Measurements from ENCODE around the gene OR2T27. TPM values are rescaled to one million over a fixed set of nuclear protein-coding genes. Genes with fewer than 3 reads are reported as not detected.
"Not testable (repeated sequence)": the region's sequence is repeated elsewhere in the genome, so short reads cannot be mapped to it uniquely, and the experiment has no call there.

The OR2T27 gene
- total RNA-seq, 1 donor from 2014 or later, result not detected

GRCh38 chr1:248688527-248689298 is 33.4 kb upstream of the OR2T27 start:
- peaks cover 11% of the 10 kb centered on the region for H3K27me3 Mint-ChIP-seq (ENCODE audit: unreplicated experiment)
- H3K27ac Mint-ChIP-seq (ENCODE audit: unreplicated experiment), result no peak overlapping the region
- peaks cover 23% of the 10 kb centered on the region for H3K9me3 Mint-ChIP-seq (ENCODE audit: unreplicated experiment)
- H3K4me3 Mint-ChIP-seq (ENCODE audit: unreplicated experiment), result no peak overlapping the region
- peaks cover 4% of the 10 kb centered on the region for H3K36me3 Mint-ChIP-seq (ENCODE audit: low read depth, unreplicated experiment)
- TF ChIP-seq CTCF (IDR thresholded peaks at IDR 0.05; ENCODE audit: unreplicated experiment), result no peak
- no peak for DNase-seq (ENCODE audit: low spot score)
- no peaks in the 10 kb centered on the region for H3K4me1 Mint-ChIP-seq (ENCODE audit: unreplicated experiment)

GRCh38 chr1:248686815-248687214 is 31.5 kb upstream of the OR2T27 start:
- Mint-ChIP-seq H3K4me3 (ENCODE audit: unreplicated experiment) (no peak overlapping the region), H3K4me1 (ENCODE audit: unreplicated experiment) (no peaks in the 10 kb centered on the region), H3K27ac (ENCODE audit: unreplicated experiment) (no peak overlapping the region), H3K27me3 (ENCODE audit: unreplicated experiment) (peaks cover 5% of the 10 kb centered on the region), H3K36me3 (ENCODE audit: low read depth, unreplicated experiment) (peaks cover 4% of the 10 kb centered on the region), H3K9me3 (ENCODE audit: unreplicated experiment) (peaks cover 12% of the 10 kb centered on the region)
- TF ChIP-seq CTCF (IDR thresholded peaks at IDR 0.05; ENCODE audit: unreplicated experiment), result no peak
- DNase-seq (ENCODE audit: low spot score), result no peak

- Mint-ChIP-seq H3K9me3 (ENCODE audit: unreplicated experiment) (peaks cover 29% of the 10 kb centered on the region), H3K27me3 (ENCODE audit: unreplicated experiment) (peaks cover 3% of the 10 kb centered on the region), H3K36me3 (ENCODE audit: low read depth, unreplicated experiment) (peaks cover 4% of the 10 kb centered on the region), H3K27ac (ENCODE audit: unreplicated experiment) (no peak overlapping the region), H3K4me1 (ENCODE audit: unreplicated experiment) (no peaks in the 10 kb centered on the region), H3K4me3 (ENCODE audit: unreplicated experiment) (no peak overlapping the region)
- no peak for TF ChIP-seq CTCF (IDR thresholded peaks at IDR 0.05; ENCODE audit: unreplicated experiment)
- DNase-seq (ENCODE audit: low spot score), result no peak
Measured at GRCh38 chr1:248681651-248682050, 26.3 kb upstream of the OR2T27 start.

GRCh38 chr1:248670003-248670402 is 14.7 kb upstream of the OR2T27 start:
- H3K27ac Mint-ChIP-seq (ENCODE audit: unreplicated experiment), result no peak overlapping the region
- DNase-seq (ENCODE audit: low spot score), result no peak
- no peak overlapping the region for H3K4me3 Mint-ChIP-seq (ENCODE audit: unreplicated experiment)
- H3K27me3 Mint-ChIP-seq (ENCODE audit: unreplicated experiment), result peaks cover 2% of the 10 kb centered on the region
- peaks cover 12% of the 10 kb centered on the region for H3K9me3 Mint-ChIP-seq (ENCODE audit: unreplicated experiment)
- TF ChIP-seq CTCF (IDR thresholded peaks at IDR 0.05; ENCODE audit: unreplicated experiment), result no peak
- H3K36me3 Mint-ChIP-seq (ENCODE audit: low read depth, unreplicated experiment), result no peaks in the 10 kb centered on the region
- H3K4me1 Mint-ChIP-seq (ENCODE audit: unreplicated experiment), result no peaks in the 10 kb centered on the region

- H3K4me1 Mint-ChIP-seq (ENCODE audit: unreplicated experiment); H3K27ac Mint-ChIP-seq (ENCODE audit: unreplicated experiment); DNase-seq (ENCODE audit: low spot score); H3K4me3 Mint-ChIP-seq (ENCODE audit: unreplicated experiment); H3K36me3 Mint-ChIP-seq (ENCODE audit: low read depth, unreplicated experiment); H3K27me3 Mint-ChIP-seq (ENCODE audit: unreplicated experiment): not testable (repeated sequence)
- H3K9me3 Mint-ChIP-seq (ENCODE audit: unreplicated experiment), result peaks cover 15% of the 10 kb centered on the region
Measured at GRCh38 chr1:248663453-248664328, 8.4 kb upstream of the OR2T27 start.

GRCh38 chr1:248656797-248657196 is 1.5 kb upstream of the OR2T27 start:
- not testable (repeated sequence) for H3K4me3 Mint-ChIP-seq (ENCODE audit: unreplicated experiment); DNase-seq (ENCODE audit: low spot score); H3K27me3 Mint-ChIP-seq (ENCODE audit: unreplicated experiment); H3K36me3 Mint-ChIP-seq (ENCODE audit: low read depth, unreplicated experiment); H3K27ac Mint-ChIP-seq (ENCODE audit: unreplicated experiment); H3K4me1 Mint-ChIP-seq (ENCODE audit: unreplicated experiment); H3K9me3 Mint-ChIP-seq (ENCODE audit: unreplicated experiment)

GRCh38 chr1:248648770-248649536 is 6.4 kb downstream of the OR2T27 start:
- not testable (repeated sequence) for H3K36me3 Mint-ChIP-seq (ENCODE audit: low read depth, unreplicated experiment); DNase-seq (ENCODE audit: low spot score); H3K27ac Mint-ChIP-seq (ENCODE audit: unreplicated experiment); H3K4me3 Mint-ChIP-seq (ENCODE audit: unreplicated experiment); H3K27me3 Mint-ChIP-seq (ENCODE audit: unreplicated experiment); H3K9me3 Mint-ChIP-seq (ENCODE audit: unreplicated experiment); H3K4me1 Mint-ChIP-seq (ENCODE audit: unreplicated experiment)
